T-helper 1 cell treated with Interleukin-12 subunit alpha and Interleukin-12 subunit beta and Interleukin-4 antibody, amounts not matched to agents 30 μg/mL and 1 μg/mL, for 36 hours (primary cell): ENCODE results near the gene GSE1.

ENCODE experiments used
- H3K27ac Mint-ChIP-seq: one replicate; pipeline ENCODE4 v1.8.0; 2021; ENCODE audit warnings: mild to moderate bottlenecking, mixed read lengths
- H3K27me3 Mint-ChIP-seq: one replicate; pipeline ENCODE4 v1.8.0; 2021; ENCODE audit warnings: low read depth, mixed read lengths
- H3K36me3 Mint-ChIP-seq: one replicate; pipeline ENCODE4 v1.8.0; 2021; ENCODE audit warnings: low read depth, mixed read lengths
- H3K4me1 Mint-ChIP-seq: one replicate; pipeline ENCODE4 v1.8.0; 2021; ENCODE audit warnings: low read depth, mixed read lengths
- H3K4me3 Mint-ChIP-seq: one replicate; pipeline ENCODE4 v1.8.0; 2021; ENCODE audit warnings: mild to moderate bottlenecking, moderate library complexity, mixed read lengths
- H3K9me3 Mint-ChIP-seq: one replicate; pipeline ENCODE4 v1.8.0; 2021; ENCODE audit warnings: mixed read lengths

The GSE1 gene

DNA sequence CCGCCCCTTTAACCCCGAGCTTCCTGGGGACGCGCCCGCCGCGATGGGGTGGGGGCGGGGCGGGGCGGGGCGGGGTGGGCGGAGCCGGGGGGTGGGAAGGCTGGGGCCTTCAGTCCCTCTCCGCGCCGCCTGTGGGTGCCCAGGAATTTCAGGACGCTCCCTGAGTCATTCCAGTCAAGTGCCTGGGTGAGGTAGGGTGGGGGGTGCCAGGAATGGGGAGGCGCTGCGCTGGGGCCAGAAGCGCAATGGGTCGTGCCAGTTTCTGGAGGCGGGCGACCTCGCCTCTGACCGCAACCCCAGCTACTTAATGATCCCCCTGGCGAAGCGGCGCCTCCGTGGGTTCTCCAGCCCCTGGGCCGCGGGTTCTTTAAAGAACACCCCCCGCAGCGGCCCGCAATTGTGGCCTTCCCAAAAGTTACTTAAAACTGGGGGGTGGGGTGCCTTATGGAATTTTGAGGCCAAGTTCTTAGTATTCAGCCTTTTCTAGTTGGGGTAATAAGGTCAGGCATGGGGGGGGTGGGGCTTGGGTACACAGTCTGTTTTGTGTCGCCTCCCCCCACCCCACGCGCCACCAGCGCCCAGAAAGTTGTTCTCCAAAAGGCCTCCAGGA, 826 bp upstream of the GSE1 start:
- Mint-ChIP-seq H3K9me3 (no peaks in the 10 kb centered on the region), H3K36me3 (no peaks in the 10 kb centered on the region), H3K27me3 (peaks cover 24% of the 10 kb centered on the region), H3K27ac (no peak overlapping the region), H3K4me1 (peaks cover 25% of the 10 kb centered on the region), H3K4me3 (peak overlapping the region; percentile 57)

DNA sequence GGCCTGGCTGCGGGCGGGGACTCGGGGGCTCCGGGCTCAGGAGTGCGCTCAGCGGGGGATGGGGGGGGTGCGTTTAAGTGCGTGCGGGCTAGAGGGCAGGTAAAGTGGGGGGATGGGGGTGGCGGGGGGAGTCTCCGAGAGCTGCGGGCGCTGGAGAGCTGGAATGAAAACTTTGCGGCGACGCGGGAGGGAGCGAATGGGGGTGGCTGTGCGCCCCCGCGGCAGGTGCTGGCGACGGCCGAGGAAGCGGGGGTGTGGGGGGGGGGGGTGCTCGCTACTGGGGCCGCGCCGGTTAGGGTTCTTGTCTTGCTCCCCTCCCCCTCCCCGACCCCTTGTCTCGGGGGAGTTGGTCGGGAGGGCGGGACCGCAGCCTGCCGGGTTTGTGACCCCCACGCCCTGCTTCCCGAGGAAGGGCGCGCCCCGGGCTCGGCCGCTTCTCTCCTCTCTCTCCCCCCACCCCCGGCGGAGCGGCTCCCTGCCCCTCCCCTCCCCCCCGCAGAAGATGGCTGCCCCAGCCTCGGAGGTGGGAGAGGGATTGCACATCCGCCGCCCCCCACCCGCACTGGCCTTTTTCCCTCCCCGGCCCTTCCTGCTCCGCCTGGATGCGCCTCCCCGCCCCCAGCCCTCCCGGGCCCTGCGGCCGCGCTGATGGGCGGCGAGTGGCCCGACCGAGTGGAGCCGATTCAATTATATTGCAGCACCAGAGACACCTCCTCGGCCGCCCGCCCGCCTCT, 649 bp downstream of the GSE1 start:
- H3K27me3 Mint-ChIP-seq = peaks cover 24% of the 10 kb centered on the region
- H3K9me3 Mint-ChIP-seq = no peaks in the 10 kb centered on the region
- no peak overlapping the region for H3K27ac Mint-ChIP-seq
- H3K4me3 Mint-ChIP-seq = no peak overlapping the region
- H3K36me3 Mint-ChIP-seq = no peaks in the 10 kb centered on the region
- H3K4me1 Mint-ChIP-seq = peaks cover 25% of the 10 kb centered on the region

DNA sequence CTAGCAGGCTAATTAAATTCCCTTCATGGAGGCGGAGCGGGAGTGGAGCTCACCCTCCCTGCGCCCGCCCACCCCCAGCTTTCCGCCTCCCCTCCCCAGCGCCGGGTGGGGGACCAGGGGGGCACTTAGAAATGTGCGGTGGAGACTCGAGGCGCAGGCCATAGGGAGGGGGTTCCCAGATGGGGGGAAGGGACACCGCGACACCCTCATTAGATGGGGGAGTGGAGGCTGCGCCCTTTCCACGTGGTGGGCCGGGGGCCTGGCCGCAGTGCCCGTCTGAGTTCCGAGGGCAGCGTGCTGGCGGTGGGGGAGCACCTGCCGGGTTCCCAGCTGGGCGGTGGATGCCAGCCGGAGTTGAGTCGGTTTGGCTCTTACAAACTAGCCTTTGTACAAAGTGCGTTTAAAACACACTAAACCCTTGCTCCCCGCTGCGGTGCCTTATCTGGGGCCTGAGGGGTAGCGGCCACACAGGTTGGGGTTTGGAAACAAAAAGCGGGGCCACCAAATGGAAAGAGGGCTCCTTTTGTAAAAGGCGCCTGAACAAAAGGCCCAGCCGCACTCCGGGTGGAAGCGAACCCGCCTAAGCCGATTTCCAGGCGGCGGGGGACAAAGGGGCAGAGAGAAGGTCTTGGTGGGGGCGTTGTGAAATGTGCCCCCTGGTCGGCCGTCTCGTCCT, 1.4 kb downstream of the GSE1 start:
- Mint-ChIP-seq H3K27me3 (peaks cover 24% of the 10 kb centered on the region), H3K9me3 (no peaks in the 10 kb centered on the region), H3K4me3 (no peak overlapping the region), H3K36me3 (no peaks in the 10 kb centered on the region), H3K27ac (no peak overlapping the region), H3K4me1 (peaks cover 22% of the 10 kb centered on the region)

DNA sequence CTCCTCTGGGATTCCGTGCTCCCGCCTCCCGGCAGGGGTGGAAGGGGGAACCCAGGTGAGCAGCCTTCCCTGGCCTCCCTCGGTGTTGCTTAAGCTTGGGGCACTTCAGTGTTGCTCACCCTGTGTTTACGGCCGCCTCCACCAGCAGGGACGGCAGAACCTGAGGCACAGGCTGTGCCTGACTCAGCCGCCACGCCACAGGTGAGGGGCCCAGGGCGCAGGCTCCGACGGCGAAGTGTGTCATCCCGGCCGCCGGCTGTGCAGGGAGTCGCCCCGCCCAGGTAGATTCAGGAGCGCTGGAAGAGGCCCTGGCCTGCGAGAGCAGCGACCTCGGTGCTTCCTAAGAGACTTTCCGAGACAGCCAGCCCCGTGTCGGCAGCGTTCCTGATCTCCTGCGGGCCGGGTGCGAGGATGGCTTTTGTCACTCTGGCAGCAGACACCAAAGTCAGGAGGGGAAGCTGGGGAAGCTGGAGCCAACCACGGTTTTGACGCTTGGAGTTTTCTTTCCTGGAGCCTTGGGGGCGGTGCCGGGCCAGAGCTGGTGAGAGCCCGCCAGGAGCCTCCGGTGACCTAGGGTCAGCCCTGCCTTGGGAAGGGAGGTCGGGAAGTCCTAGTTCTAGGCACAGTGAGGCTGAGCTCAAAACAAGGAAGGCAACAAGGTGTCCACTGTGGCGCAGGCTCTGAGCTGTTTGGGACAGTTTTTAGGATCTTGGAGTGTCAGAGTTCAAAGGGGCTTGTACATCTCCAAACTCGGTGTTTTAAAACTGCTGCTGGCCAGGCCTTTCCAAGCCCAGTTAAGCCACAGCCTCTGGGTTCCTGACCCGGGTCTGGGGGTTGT, 2.1 kb downstream of the GSE1 start:
- Mint-ChIP-seq H3K4me1 (peaks cover 22% of the 10 kb centered on the region), H3K36me3 (no peaks in the 10 kb centered on the region), H3K4me3 (peak overlapping the region; percentile 10), H3K9me3 (no peaks in the 10 kb centered on the region), H3K27me3 (peaks cover 24% of the 10 kb centered on the region), H3K27ac (no peak overlapping the region)

DNA sequence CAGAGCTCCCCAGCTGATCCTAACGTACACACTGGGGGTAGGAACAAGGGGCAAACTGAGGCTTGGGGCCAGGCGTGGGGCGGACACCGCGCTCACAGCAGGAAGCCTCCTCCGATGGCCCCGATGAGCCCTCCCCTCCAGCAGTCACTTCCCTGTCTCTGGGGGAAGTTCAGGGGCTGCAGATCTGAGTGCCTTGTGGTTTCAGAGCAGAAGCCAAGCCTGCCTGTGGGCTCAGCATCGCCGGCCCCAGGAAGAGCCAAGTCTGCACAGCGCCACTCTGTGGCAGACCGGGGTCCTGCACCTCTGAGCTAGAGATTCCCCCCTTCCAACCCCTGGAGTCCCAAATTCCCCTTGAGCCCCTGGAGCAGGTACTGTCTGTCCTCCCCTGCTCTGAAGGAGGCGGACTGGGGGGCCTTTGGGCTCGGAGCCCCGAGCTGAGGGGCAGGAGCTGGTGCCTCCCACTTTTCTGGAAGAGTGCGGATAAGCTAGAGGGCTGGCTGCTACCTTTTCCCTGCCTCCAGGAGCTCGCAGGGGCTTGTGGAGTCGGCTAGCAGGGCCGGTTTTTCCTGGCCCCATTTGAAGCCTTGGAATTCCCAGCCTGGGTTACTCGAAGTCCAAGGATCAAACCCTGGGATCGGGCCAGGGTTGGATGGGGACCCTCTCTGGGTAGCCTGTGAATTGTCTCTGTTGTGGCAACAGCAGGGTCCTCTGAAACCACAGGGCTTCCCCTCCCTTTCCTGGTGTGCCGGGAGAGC, 2.9 kb downstream of the GSE1 start:
- Mint-ChIP-seq H3K27me3 (peaks cover 20% of the 10 kb centered on the region), H3K27ac (no peak overlapping the region), H3K4me3 (peak overlapping the region; percentile 62), H3K36me3 (no peaks in the 10 kb centered on the region), H3K9me3 (no peaks in the 10 kb centered on the region), H3K4me1 (peaks cover 20% of the 10 kb centered on the region)

- Mint-ChIP-seq H3K4me3 (peak overlapping the region; percentile 25), H3K36me3 (no peaks in the 10 kb centered on the region), H3K27ac (peak overlapping the region; percentile 55), H3K4me1 (peaks cover 20% of the 10 kb centered on the region), H3K9me3 (no peaks in the 10 kb centered on the region), H3K27me3 (peaks cover 20% of the 10 kb centered on the region)
Measured at GRCh38 chr16:85616607-85617321, 3.6 kb downstream of the GSE1 start.

- Mint-ChIP-seq H3K36me3 (no peaks in the 10 kb centered on the region), H3K27me3 (peaks cover 20% of the 10 kb centered on the region), H3K4me3 (no peak overlapping the region), H3K27ac (no peak overlapping the region), H3K4me1 (peaks cover 20% of the 10 kb centered on the region), H3K9me3 (no peaks in the 10 kb centered on the region)
Measured at GRCh38 chr16:85617948-85618347, 4.8 kb downstream of the GSE1 start.

GRCh38 chr16:85618521-85618920, 5.4 kb downstream of the GSE1 start:
- Mint-ChIP-seq H3K9me3 (no peaks in the 10 kb centered on the region), H3K4me1 (peaks cover 20% of the 10 kb centered on the region), H3K27ac (no peak overlapping the region), H3K4me3 (no peak overlapping the region), H3K27me3 (peaks cover 20% of the 10 kb centered on the region), H3K36me3 (no peaks in the 10 kb centered on the region)

DNA sequence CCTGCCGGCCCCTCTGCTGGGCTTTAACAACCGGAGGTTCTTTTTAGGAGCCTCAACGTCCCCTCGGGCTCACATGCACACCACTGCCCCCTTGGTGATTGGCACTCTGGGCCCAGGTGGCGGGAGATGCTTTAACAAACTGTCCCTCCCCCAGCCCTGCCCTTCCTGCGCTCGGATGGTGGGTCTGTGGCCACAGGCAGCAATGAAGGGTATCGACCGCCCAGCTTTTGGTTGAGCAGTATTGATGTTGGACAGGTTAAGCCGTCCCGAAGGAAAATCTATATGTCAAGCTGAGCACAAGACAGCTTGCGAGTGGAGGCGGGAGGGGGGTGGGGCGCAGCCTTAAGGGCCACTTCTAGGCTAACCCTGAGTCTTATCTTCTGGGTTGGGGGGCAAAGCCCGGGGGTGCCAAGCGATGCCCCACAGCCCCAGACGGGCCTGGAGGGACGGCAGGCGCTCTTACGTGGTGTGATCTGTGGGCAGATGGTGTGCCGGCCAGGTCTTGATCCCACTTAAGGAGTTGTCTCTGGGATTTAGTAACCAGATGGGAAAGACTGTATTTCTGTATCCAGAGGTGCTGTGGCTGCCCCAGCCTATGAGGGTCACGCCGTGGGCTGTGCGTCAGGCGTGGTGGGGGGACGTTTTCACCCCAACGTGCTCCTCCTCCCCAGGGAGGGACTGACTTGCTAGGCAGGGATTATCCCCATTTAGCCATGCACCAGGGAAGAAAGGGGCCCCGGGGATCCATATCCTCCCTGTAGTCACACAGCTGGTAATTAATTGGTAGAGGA, 6.2 kb downstream of the GSE1 start:
- H3K9me3 Mint-ChIP-seq = no peaks in the 10 kb centered on the region
- no peak overlapping the region for H3K4me3 Mint-ChIP-seq
- no peaks in the 10 kb centered on the region for H3K36me3 Mint-ChIP-seq
- peaks cover 20% of the 10 kb centered on the region for H3K4me1 Mint-ChIP-seq
- H3K27ac Mint-ChIP-seq = no peak overlapping the region
- peaks cover 20% of the 10 kb centered on the region for H3K27me3 Mint-ChIP-seq

- no peak overlapping the region for H3K4me3 Mint-ChIP-seq
- H3K27me3 Mint-ChIP-seq = peaks cover 15% of the 10 kb centered on the region
- H3K27ac Mint-ChIP-seq = no peak overlapping the region
- peaks cover 17% of the 10 kb centered on the region for H3K4me1 Mint-ChIP-seq
- H3K9me3 Mint-ChIP-seq = no peaks in the 10 kb centered on the region
- no peaks in the 10 kb centered on the region for H3K36me3 Mint-ChIP-seq
Measured at GRCh38 chr16:85620374-85620773, 7.3 kb downstream of the GSE1 start.

GRCh38 chr16:85621698-85622428, 8.7 kb downstream of the GSE1 start:
- no peaks in the 10 kb centered on the region for H3K9me3 Mint-ChIP-seq
- H3K27ac Mint-ChIP-seq = no peak overlapping the region
- peaks cover 4% of the 10 kb centered on the region for H3K27me3 Mint-ChIP-seq
- no peaks in the 10 kb centered on the region for H3K36me3 Mint-ChIP-seq
- H3K4me1 Mint-ChIP-seq = peaks cover 10% of the 10 kb centered on the region
- H3K4me3 Mint-ChIP-seq = no peak overlapping the region

DNA sequence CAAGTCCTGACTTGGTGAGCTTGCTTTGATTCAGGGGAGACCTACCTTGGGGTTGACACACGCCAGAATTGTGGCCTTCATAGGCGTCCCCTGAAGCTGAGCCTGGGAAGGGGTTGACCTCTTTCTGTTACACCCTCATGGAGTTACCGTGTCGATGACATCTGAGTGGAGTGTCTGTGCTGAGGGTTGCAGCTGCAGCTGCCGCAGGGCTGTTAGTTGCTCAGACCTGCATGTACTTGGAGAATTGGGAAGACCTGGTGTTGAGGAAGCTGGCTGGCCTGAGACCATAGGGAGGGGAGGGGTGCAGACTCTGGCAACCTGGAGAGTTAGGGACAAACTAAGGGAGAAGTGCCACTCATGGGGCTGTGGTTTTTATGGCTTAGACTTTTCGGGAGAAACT, 9.6 kb downstream of the GSE1 start:
- Mint-ChIP-seq H3K36me3 (no peaks in the 10 kb centered on the region), H3K4me1 (peaks cover 6% of the 10 kb centered on the region), H3K4me3 (no peak overlapping the region), H3K9me3 (no peaks in the 10 kb centered on the region), H3K27ac (no peak overlapping the region), H3K27me3 (no peaks in the 10 kb centered on the region)
